Measurements from ENCODE around the gene LRIT1. TPM values are rescaled to one million over a fixed set of nuclear protein-coding genes. Genes with fewer than 3 reads are reported as not detected.

Gene LRIT1
- total and polyA plus RNA-seq, 2 of the 8 experiments (the other 6 are each of a cell fraction or from before 2014, with no cell fraction given): 0.03 TPM; not detected in 1

- no peak for FAIRE-seq
- Histone ChIP-seq H3K27ac (ENCODE audit: low read depth, low read length) (no peak overlapping the region), H3K56ac (replicated peaks; ENCODE audit: insufficient read length, low read depth, low read length) (no peak overlapping the region), H3K9me3 (ENCODE audit: insufficient read depth in 2 of 2, low read depth in 1 of 2, low read length in 1 of 2) (no peaks in the 10 kb centered on the region), H2BK5ac (ENCODE audit: low read depth, low read length) (no peak overlapping the region), H3K4ac (replicated peaks; ENCODE audit: insufficient read length, low read depth, low read length) (no peak overlapping the region), H4K5ac (ENCODE audit: insufficient read length, low read depth, low read length) (no peak overlapping the region), H2AFZ (ENCODE audit: low read length) (no peak overlapping the region), H2BK12ac (ENCODE audit: low read depth, low read length) (no peak overlapping the region), H3K36me3 (ENCODE audit: control insufficient read depth in 2 of 4, insufficient read depth in 4 of 4, low read length in 3 of 4) (no peaks in the 10 kb centered on the region), H3K18ac (ENCODE audit: extremely low read depth, low read length) (no peak overlapping the region), H3K4me2 (ENCODE audit: insufficient read depth in 1 of 2, low read depth in 2 of 2, low read length in 2 of 2) (no peak overlapping the region), H3K4me1 (replicated peaks in 1 of 4; ENCODE audit: control insufficient read depth in 3 of 4, insufficient read depth in 4 of 4, low read length in 3 of 4) (no peaks in the 10 kb centered on the region), H4K20me1 (replicated peaks in 1 of 2; ENCODE audit: control insufficient read depth in 1 of 2, insufficient read depth in 2 of 2, low read length in 2 of 2) (peaks cover 0 to 6% of the 10 kb centered on the region in 2 experiments), H4K91ac (replicated peaks; ENCODE audit: insufficient read length, low read length) (no peak overlapping the region), H3K23ac (ENCODE audit: insufficient read length) (no peak overlapping the region), H4K8ac (ENCODE audit: extremely low read depth, insufficient read depth, low read length) (peak overlapping the region; percentile 57; the same call in 1 of the 2 replicates), H2BK20ac (ENCODE audit: low read length) (no peak overlapping the region), H3K14ac (ENCODE audit: insufficient read length) (no peak overlapping the region), H3K23me2 (ENCODE audit: low read depth, low read length) (no peaks in the 10 kb centered on the region), H2AK5ac (ENCODE audit: low read depth, low read length) (no peak overlapping the region), H2BK120ac (replicated peaks; ENCODE audit: low read depth, low read length) (no peak overlapping the region), H3K79me2 (ENCODE audit: control insufficient read depth in 1 of 2, insufficient read depth in 2 of 2, low read length in 2 of 2) (no peaks in the 10 kb centered on the region), H3K79me1 (ENCODE audit: low read depth, low read length) (no peaks in the 10 kb centered on the region), H3K4me3 (ENCODE audit: extremely low read depth in 1 of 4, insufficient read depth in 2 of 4, low read depth in 3 of 4, low read length in 4 of 4) (no peak overlapping the region), H3K27me3 (replicated peaks in 1 of 4; ENCODE audit: control insufficient read depth in 3 of 4, extremely low read depth in 1 of 4, insufficient read depth in 3 of 4, low read length in 3 of 4) (peaks cover 0 to 7% (median 3%) of the 10 kb centered on the region in 4 experiments; a peak in 3 of 7 replicates), H2BK15ac (ENCODE audit: low read length) (no peak overlapping the region), H3K9ac (replicated peaks in 1 of 4; ENCODE audit: extremely low read depth in 1 of 4, low read depth in 3 of 4, low read length in 3 of 4) (no peak overlapping the region)
- no peak for DNase-seq (ENCODE audit: low read depth in 1 of 2, low spot score in 2 of 2)
- POLR2A ChIA-PET (ENCODE audit: partially characterized antibody): interaction anchor here (0.7 kb wide), 1 partner anchor 61 kb away, joined by 3 read pairs; no protein-coding TSS in a partner anchor
- CTCF ChIA-PET (ENCODE audit: partially characterized antibody): interaction anchor here (0.7 to 10.8 kb wide), 16 partner anchors 8 to 349 kb away, joined by 3 to 248 read pairs (median 10); partner anchors contain the start of genes CDHR1 and GHITM
- TF ChIP-seq SRF (IDR thresholded peaks at IDR 0.05; ENCODE audit: low read depth, low read length) (no peak), TAF7 (optimal IDR thresholded peaks at IDR 0.05; ENCODE audit: borderline replicate concordance, low read depth, low read length) (no peak), CTCF (IDR thresholded peaks at IDR 0.05; ENCODE audit: control extremely low read depth in 1 of 3, insufficient read depth in 1 of 3, low read depth in 1 of 3, low read length in 3 of 3) (peak; percentile 23 to 53 (median 34)), KDM1A (IDR thresholded peaks at IDR 0.05; ENCODE audit: borderline replicate concordance, low read length) (no peak), RAD21 (IDR thresholded peaks at IDR 0.05 in 1 of 2, conservative IDR thresholded peaks at IDR 0.05 in 1 of 2; ENCODE audit: low read depth in 2 of 2, low read length in 2 of 2) (peak; percentile 43 to 63), CEBPB (IDR thresholded peaks at IDR 0.05; ENCODE audit: low read depth, low read length) (no peak)
- 74% methylated on average over 6 of the region's 6 CpGs; no CpG with 5 or more reads in 1 of the 2 experiments for WGBS, 2 experiments (ENCODE audit: extremely low coverage in 1 of 2, insufficient coverage in 1 of 2, insufficient read length in 1 of 2, insufficient replicate concordance in 2 of 2, low coverage in 1 of 2, low lambda C conversion rate in 2 of 2, missing lambda C conversion rate in 1 of 2)
These were observed 40.1 kb downstream of the LRIT1 start for GRCh38 chr10:84201244-84201606.
